IMR-90 (cell line): ENCODE measurements around the gene PEAK1. TPM values are rescaled to one million over a fixed set of nuclear protein-coding genes. Genes with fewer than 3 reads are reported as not detected.

Experiments used
- ATAC-seq: fragments of 200-7000 bp; cut with Tn5 transposase; 2 replicates; pipeline ENCODE4 v1.9.1; 2020; ENCODE audit warnings: low read depth, mild to moderate bottlenecking, moderate library complexity
- BruUV-seq: library from RNA; stranded (reverse); fragments of 400-500 nt; replicated peaks from 2 replicates; lab custom pipeline; 2021; lab: Mats Ljungman, UMichigan
- CTCF ChIA-PET: fragments of 300-600 bp; formaldehyde crosslinking; extraction: SDS; loops from one replicate; lab custom pipeline; 2021; ENCODE audit warnings: antibody characterized with exemption; lab: Yijun Ruan, JAX
- POLR2A ChIA-PET: fragments of 300-600 bp; sonication (Branson Sonifier 250); formaldehyde crosslinking; loops from one replicate; lab custom pipeline; 2022; ENCODE audit warnings: antibody characterized with exemption; ENCODE audit not compliant: unreplicated experiment; lab: Charles Lee
- DNase-seq: peaks from one replicate; pipeline ENCODE4 v3.0.0; 2013
- H2AFZ ChIP-seq: replicated peaks from 2 replicates; pipeline ENCODE3; 2013; ENCODE audit warnings: low read length, mild to moderate bottlenecking; ENCODE audit not compliant: poor library complexity
- H2AK5ac ChIP-seq: 2 replicates; pipeline ENCODE4 v1.6.1; 2013; ENCODE audit warnings: low read depth, low read length, inconsistent platforms
- H2AK9ac ChIP-seq: replicated peaks from 2 replicates; pipeline ENCODE3; 2013; ENCODE audit warnings: mild to moderate bottlenecking, low read depth, low read length, moderate library complexity; ENCODE audit not compliant: poor library complexity
- H2BK120ac ChIP-seq: 2 replicates; pipeline ENCODE4 v1.6.1; 2013; ENCODE audit warnings: low read depth, low read length, inconsistent platforms
- H2BK15ac ChIP-seq: 3 replicates; pipeline ENCODE4 v1.6.1; 2013; ENCODE audit warnings: low read depth, low read length, inconsistent platforms
- H2BK20ac ChIP-seq: 2 replicates; pipeline ENCODE4 v1.6.1; 2013; ENCODE audit warnings: low read depth, mild to moderate bottlenecking, inconsistent platforms, low read length, moderate library complexity
- H2BK5ac ChIP-seq: 2 replicates; pipeline ENCODE4 v1.6.1; 2013; ENCODE audit warnings: mild to moderate bottlenecking, low read depth, low read length, inconsistent platforms; ENCODE audit not compliant: poor library complexity, severe bottlenecking
- H3K14ac ChIP-seq: replicated peaks from 2 replicates; pipeline ENCODE4 v1.6.1; 2013; ENCODE audit warnings: low read depth, low read length, inconsistent platforms
- H3K18ac ChIP-seq: 2 replicates; pipeline ENCODE4 v1.6.1; 2013; ENCODE audit warnings: low read depth, low read length, control low read depth
- H3K23ac ChIP-seq: 2 replicates; pipeline ENCODE4 v1.6.1; 2013; ENCODE audit warnings: low read depth, low read length, inconsistent platforms
- H3K27ac ChIP-seq: 2 replicates; pipeline ENCODE4 v1.5.1; 2013; ENCODE audit warnings: mild to moderate bottlenecking, control low read depth, low read length; ENCODE audit not compliant: insufficient read depth
- H3K27me3 ChIP-seq: 2 replicates; pipeline ENCODE4 v1.6.1; 2013; ENCODE audit warnings: low read length; ENCODE audit not compliant: control insufficient read depth, insufficient read depth
- H3K36me3 ChIP-seq: 2 replicates; pipeline ENCODE4 v1.6.1; 2013; ENCODE audit warnings: low read length, mixed read lengths; ENCODE audit not compliant: control insufficient read depth, insufficient read depth
- H3K4ac ChIP-seq: 2 replicates; pipeline ENCODE4 v1.6.1; 2013; ENCODE audit warnings: low read depth, low read length, inconsistent platforms
- H3K4me1 ChIP-seq: 2 replicates; pipeline ENCODE4 v1.6.1; 2013; ENCODE audit warnings: low read length, mixed read lengths; ENCODE audit not compliant: control insufficient read depth, insufficient read depth
- H3K4me2 ChIP-seq: 2 replicates; pipeline ENCODE4 v1.6.1; 2013; ENCODE audit warnings: low read depth, mild to moderate bottlenecking, control low read depth, low read length, moderate library complexity
- H3K4me3 ChIP-seq: 2 replicates; pipeline ENCODE4 v1.5.1; 2013; ENCODE audit warnings: low read depth, mild to moderate bottlenecking, control low read depth, low read length, moderate library complexity; ENCODE audit not compliant: insufficient read depth
- H3K56ac ChIP-seq: 2 replicates; pipeline ENCODE4 v1.6.1; 2013; ENCODE audit warnings: low read length, inconsistent platforms; ENCODE audit not compliant: insufficient read depth; ENCODE audit errors: extremely low read depth
- H3K79me1 ChIP-seq, 2 experiments: 2 replicates each; pipeline ENCODE4 v1.6.1; 2013; ENCODE audit warnings: low read length in 2 of 2, inconsistent platforms in 1 of 2, low read depth in 1 of 2
- H3K9ac ChIP-seq: 2 replicates; pipeline ENCODE4 v1.6.1; 2013; ENCODE audit warnings: low read depth, low read length, control low read depth
- H3K9me1 ChIP-seq: 2 replicates; pipeline ENCODE4 v1.6.1; 2013; ENCODE audit warnings: low read length, inconsistent platforms; ENCODE audit not compliant: insufficient read depth
- H3K9me3 ChIP-seq: 2 replicates; pipeline ENCODE4 v1.6.1; 2013; ENCODE audit warnings: low read length; ENCODE audit not compliant: control insufficient read depth, insufficient read depth
- H4K20me1 ChIP-seq: 2 replicates; pipeline ENCODE4 v1.6.1; 2013; ENCODE audit warnings: low read length, inconsistent platforms; ENCODE audit not compliant: insufficient read depth
- H4K5ac ChIP-seq: 2 replicates; pipeline ENCODE4 v1.6.1; 2013; ENCODE audit warnings: mild to moderate bottlenecking, low read depth, low read length, control low read depth
- H4K8ac ChIP-seq, 2 experiments: 2 replicates each; pipeline ENCODE4 v1.6.1; 2013; ENCODE audit warnings: low read depth in 2 of 2, low read length in 2 of 2, control low read depth in 1 of 2, inconsistent platforms in 1 of 2
- H4K91ac ChIP-seq: 2 replicates; pipeline ENCODE4 v1.6.1; 2013; ENCODE audit warnings: low read depth, low read length, inconsistent platforms; ENCODE audit not compliant: insufficient read depth
- CHD1 ChIP-seq: IDR thresholded peaks from 2 replicates; pipeline ENCODE4 v1.6.1; 2012; ENCODE audit warnings: low read depth, low read length, improper control_type of control experiment
- MAFK ChIP-seq: IDR thresholded peaks from 2 replicates; pipeline ENCODE4 v1.6.1; 2012; ENCODE audit warnings: low read depth, low read length, improper control_type of control experiment
- SMC3 ChIP-seq: fragments of 150-350 bp; IDR thresholded peaks from 2 replicates; pipeline ENCODE4 v1.6.1; 2016; ENCODE audit warnings: low read depth, mild to moderate bottlenecking, antibody characterized with exemption, low read length, moderate library complexity
- WGBS, 2 experiments: methylation state at CpG; one replicate each; pipeline versions ENCODE4 v1.1.5 to v1.1.7; 2013; ENCODE audit warnings: missing lambda C conversion rate in 2 of 2; ENCODE audit not compliant: insufficient read length in 1 of 2; ENCODE audit errors: extremely low coverage in 2 of 2; 5-methylcytosine and 5-hydroxymethylcytosine counted together
- dilution Hi-C: fragments of 300-500 bp; cut with HindIII; formaldehyde crosslinking; loops from one replicate; pipeline ENCODE4 v1.14.3; 2018; ENCODE audit warnings: low sequenced_read_pairs; ENCODE audit not compliant: unreplicated experiment
- in situ Hi-C: fragments of 300-500 bp; cut with MboI; formaldehyde crosslinking; loops from 3 replicates; pipeline ENCODE4 v1.14.3; 2019; ENCODE audit warnings: low sequenced_read_pairs, inconsistent platforms, mixed read lengths
- intact Hi-C: fragments of 100-400 bp; cut with micrococcal nuclease; formaldehyde crosslinking; loops from 2 replicates; pipeline ENCODE4 v1.10.0; 2022
- polyA plus RNA-seq, 3 experiments: library from polyadenylated mRNA; depleted of rRNA; stranded (reverse); fragments of >200 nt; gene quantifications; 2 replicates each; pipeline ENCODE4 v1.2.3, GENCODE V29; 2012; ENCODE audit warnings: low replicate concordance in 1 of 3
- total RNA-seq: library from RNA; depleted of rRNA; stranded (reverse); fragments of >200 nt; gene quantifications from 2 replicates; pipeline ENCODE4 v1.2.3, GENCODE V29; 2012
- TF ChIP-seq, protein P1 (sequence below): fragments of 150-350 bp; IDR thresholded peaks from 2 replicates; pipeline ENCODE4 v1.6.1; 2016; ENCODE audit warnings: low read depth, mild to moderate bottlenecking, low read length, moderate library complexity, borderline replicate concordance
- TF ChIP-seq, protein P2 (sequence below): fragments of 150-350 bp; IDR thresholded peaks from 2 replicates; pipeline ENCODE4 v1.6.1; 2017; ENCODE audit warnings: mild to moderate bottlenecking, antibody characterized with exemption, low read length, low read depth

Gene PEAK1
- total and polyA plus RNA-seq, 2 of the 4 experiments (the other 2 are of a cell fraction): 21.5 to 43.9 TPM

DNA sequence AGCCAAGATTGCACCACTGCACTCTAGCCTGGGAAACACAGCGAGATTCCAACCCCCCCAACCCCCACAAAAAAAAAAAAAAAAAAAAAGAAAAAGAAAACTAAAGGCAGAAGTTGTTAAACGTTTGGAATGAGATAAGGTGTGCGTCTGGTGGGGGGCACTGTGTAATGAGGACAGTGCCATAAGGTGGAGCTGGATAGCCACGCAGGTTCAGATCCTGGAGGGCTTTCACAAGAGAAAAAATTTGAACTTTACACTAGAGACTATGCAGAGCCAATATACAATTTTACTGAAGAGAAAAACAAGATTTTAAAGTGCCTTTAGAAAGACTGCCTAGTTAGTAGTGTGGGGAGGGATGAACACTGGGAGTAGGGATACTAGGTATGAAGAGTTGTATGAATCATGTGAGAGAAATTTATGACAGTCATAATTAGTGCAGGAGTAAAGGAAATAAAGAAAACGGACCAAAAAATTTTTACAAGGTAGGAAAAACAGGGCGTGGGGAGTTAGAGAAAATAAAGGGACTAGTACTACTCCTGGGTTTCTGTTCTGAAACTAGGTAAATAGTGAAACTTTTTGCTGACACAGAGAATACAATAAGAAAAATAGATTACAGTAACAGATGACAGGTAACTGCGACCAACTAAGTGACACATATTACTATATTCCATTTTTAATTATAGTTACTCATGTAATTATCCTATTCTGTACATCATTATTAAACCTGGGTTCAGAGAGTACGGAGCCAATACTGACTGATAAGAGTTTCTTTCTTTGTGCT, 108.1 kb downstream of the PEAK1 start:
- Histone ChIP-seq H4K8ac (no peak overlapping the region), H3K4ac (no peak overlapping the region), H3K23ac (no peak overlapping the region), H3K79me1 (peaks cover 9 to 63% of the 10 kb centered on the region in 2 experiments), H4K5ac (no peak overlapping the region), H3K14ac (peak overlapping the region; percentile 45; the same call in 1 of the 2 replicates), H3K9me3 (no peaks in the 10 kb centered on the region), H3K4me1 (peaks cover 15% of the 10 kb centered on the region), H4K20me1 (peaks cover 39% of the 10 kb centered on the region), H2BK5ac (no peak overlapping the region), H3K36me3 (no peaks in the 10 kb centered on the region), H2BK15ac (no peak overlapping the region), H3K9me1 (peaks cover 4% of the 10 kb centered on the region; the same call in 1 of the 2 replicates), H3K56ac (no peak overlapping the region), H2AK9ac (no peak overlapping the region), H2BK120ac (no peak overlapping the region), H3K27ac (no peak overlapping the region), H4K91ac (no peak overlapping the region), H3K18ac (no peak overlapping the region), H2AK5ac (no peak overlapping the region), H2BK20ac (no peak overlapping the region), H3K9ac (no peak overlapping the region), H3K4me3 (no peak overlapping the region), H3K4me2 (no peak overlapping the region), H3K27me3 (no peaks in the 10 kb centered on the region), H2AFZ (no peak overlapping the region)
- BruUV-seq: no TSS peak
- in situ Hi-C loops (no loop called here), dilution Hi-C loops (no loop called here), intact Hi-C loops (no loop called here)
- DNase-seq (no peak), ATAC-seq (no peak)
- ChIA-PET POLR2A (no interaction called here), CTCF (no interaction called here)
- no CpG with 5 or more reads among the region's 8 CpGs for WGBS, 2 experiments
- no peak for TF ChIP-seq CHD1
- no peak for TF ChIP-seq SMC3
- peak; percentile 67 for TF ChIP-seq MAFK
- TF ChIP-seq, protein P1, sequence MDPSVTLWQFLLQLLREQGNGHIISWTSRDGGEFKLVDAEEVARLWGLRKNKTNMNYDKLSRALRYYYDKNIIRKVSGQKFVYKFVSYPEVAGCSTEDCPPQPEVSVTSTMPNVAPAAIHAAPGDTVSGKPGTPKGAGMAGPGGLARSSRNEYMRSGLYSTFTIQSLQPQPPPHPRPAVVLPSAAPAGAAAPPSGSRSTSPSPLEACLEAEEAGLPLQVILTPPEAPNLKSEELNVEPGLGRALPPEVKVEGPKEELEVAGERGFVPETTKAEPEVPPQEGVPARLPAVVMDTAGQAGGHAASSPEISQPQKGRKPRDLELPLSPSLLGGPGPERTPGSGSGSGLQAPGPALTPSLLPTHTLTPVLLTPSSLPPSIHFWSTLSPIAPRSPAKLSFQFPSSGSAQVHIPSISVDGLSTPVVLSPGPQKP: no peak
- TF ChIP-seq, protein P2, sequence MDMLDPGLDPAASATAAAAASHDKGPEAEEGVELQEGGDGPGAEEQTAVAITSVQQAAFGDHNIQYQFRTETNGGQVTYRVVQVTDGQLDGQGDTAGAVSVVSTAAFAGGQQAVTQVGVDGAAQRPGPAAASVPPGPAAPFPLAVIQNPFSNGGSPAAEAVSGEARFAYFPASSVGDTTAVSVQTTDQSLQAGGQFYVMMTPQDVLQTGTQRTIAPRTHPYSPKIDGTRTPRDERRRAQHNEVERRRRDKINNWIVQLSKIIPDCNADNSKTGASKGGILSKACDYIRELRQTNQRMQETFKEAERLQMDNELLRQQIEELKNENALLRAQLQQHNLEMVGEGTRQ: no peak
